Neuron (in vitro differentiated cells): ENCODE measurements around the gene KCNK18.

Experiments used
- H2AFZ ChIP-seq: one replicate; pipeline ENCODE4 v1.6.1; 2013; ENCODE audit warnings: low read depth, mild to moderate bottlenecking, inconsistent platforms, low read length, moderate library complexity
- H3K27me3 ChIP-seq: one replicate; pipeline ENCODE4 v1.6.1; 2013; ENCODE audit warnings: low read length; ENCODE audit not compliant: insufficient read depth
- H3K36me3 ChIP-seq: one replicate; pipeline ENCODE4 v1.6.1; 2013; ENCODE audit warnings: low read length; ENCODE audit not compliant: insufficient read depth
- H3K4me1 ChIP-seq: one replicate; pipeline ENCODE4 v1.6.1; 2013; ENCODE audit warnings: low read length; ENCODE audit not compliant: insufficient read depth
- H3K4me3 ChIP-seq: 2 replicates; pipeline ENCODE4 v1.5.1; 2013; ENCODE audit warnings: mild to moderate bottlenecking, low read length, moderate library complexity
- H3K9me3 ChIP-seq: one replicate; pipeline ENCODE4 v1.6.1; 2013; ENCODE audit warnings: low read length

Gene KCNK18

DNA sequence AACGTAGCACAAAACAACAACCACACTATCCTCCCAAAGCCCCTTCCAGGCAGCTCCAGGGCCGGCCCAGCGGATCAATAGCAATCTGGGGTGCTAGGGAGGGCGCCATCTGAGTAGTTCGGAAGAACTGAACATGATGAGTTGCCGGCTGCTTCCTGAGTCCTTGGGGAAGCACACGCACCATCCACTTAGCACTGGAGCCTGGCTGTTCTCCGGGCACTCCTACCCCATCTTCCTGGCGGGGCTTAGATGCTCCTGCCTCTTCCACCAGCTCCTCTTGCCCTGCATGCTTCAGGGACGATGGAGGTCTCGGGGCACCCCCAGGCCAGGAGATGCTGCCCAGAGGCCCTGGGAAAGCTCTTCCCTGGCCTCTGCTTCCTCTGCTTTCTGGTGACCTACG is at the start of gene KCNK18:
Gene KCNK18, plus strand, starts transcription at position 301 of the 400 bp plus-strand sequence. Its CDS starts 0 bp downstream, at position 301.
- no peak within 1 kb of the TSS for H3K4me3 ChIP-seq
- H3K27me3 ChIP-seq, result no peaks in the 10 kb centered on the region
- H2AFZ ChIP-seq, result no peak within 1 kb of the TSS
- no peaks in the 10 kb centered on the region for H3K36me3 ChIP-seq
- H3K9me3 ChIP-seq, result no peaks in the 10 kb centered on the region
- H3K4me1 ChIP-seq, result no peaks in the 10 kb centered on the region

- no peaks in the 10 kb centered on the region for H3K4me1 ChIP-seq
- H3K27me3 ChIP-seq, result peaks cover 44% of the 10 kb centered on the region
- no peaks in the 10 kb centered on the region for H3K36me3 ChIP-seq
- no peak overlapping the region for H3K4me3 ChIP-seq
- H2AFZ ChIP-seq, result no peak overlapping the region
- H3K9me3 ChIP-seq, result no peaks in the 10 kb centered on the region
Observed at GRCh38 chr10:117148284-117148683, 49.0 kb upstream of the KCNK18 start.

- Histone ChIP-seq H3K4me1 (no peaks in the 10 kb centered on the region), H2AFZ (no peak overlapping the region), H3K36me3 (no peaks in the 10 kb centered on the region), H3K27me3 (peaks cover 38% of the 10 kb centered on the region), H3K9me3 (no peaks in the 10 kb centered on the region), H3K4me3 (no peak overlapping the region)
Observed at GRCh38 chr10:117152668-117153067, 44.6 kb upstream of the KCNK18 start.

GRCh38 chr10:117158297-117158696 is 39.0 kb upstream of the KCNK18 start:
- Histone ChIP-seq H3K4me3 (no peak overlapping the region), H3K27me3 (peaks cover 75% of the 10 kb centered on the region), H3K4me1 (no peaks in the 10 kb centered on the region), H3K36me3 (no peaks in the 10 kb centered on the region), H2AFZ (no peak overlapping the region), H3K9me3 (no peaks in the 10 kb centered on the region)

DNA sequence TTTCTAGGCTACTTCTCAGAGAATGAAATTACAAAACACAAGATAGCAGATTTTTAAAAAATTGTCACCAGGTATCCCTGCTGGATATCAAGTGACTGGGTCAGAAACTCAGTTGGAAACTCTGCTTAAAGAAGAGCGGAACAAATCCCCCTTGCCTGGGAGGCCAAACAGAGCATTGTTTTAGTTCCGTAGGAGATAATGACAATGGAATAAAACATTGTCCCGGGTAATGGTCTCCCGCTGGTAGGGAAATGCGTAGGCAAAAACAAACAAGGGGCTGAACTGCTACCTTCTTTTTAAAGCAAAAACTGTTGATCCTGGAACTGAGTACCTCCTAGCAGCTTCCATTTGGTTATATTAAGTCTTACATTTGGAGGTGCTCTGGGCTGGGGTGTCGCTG is 37.9 kb upstream of the KCNK18 start:
- no peaks in the 10 kb centered on the region for H3K9me3 ChIP-seq
- H2AFZ ChIP-seq, result no peak overlapping the region
- H3K36me3 ChIP-seq, result no peaks in the 10 kb centered on the region
- no peak overlapping the region for H3K4me3 ChIP-seq
- H3K4me1 ChIP-seq, result no peaks in the 10 kb centered on the region
- peaks cover 78% of the 10 kb centered on the region for H3K27me3 ChIP-seq

- Histone ChIP-seq H3K36me3 (no peaks in the 10 kb centered on the region), H2AFZ (no peak overlapping the region), H3K4me3 (no peak overlapping the region), H3K9me3 (no peaks in the 10 kb centered on the region), H3K27me3 (peaks cover 87% of the 10 kb centered on the region), H3K4me1 (no peaks in the 10 kb centered on the region)
Observed at GRCh38 chr10:117160567-117160966, 36.7 kb upstream of the KCNK18 start.

GRCh38 chr10:117161386-117162033 is 35.8 kb upstream of the KCNK18 start:
- no peak overlapping the region for H3K4me3 ChIP-seq
- H3K4me1 ChIP-seq, result no peaks in the 10 kb centered on the region
- no peaks in the 10 kb centered on the region for H3K36me3 ChIP-seq
- no peak overlapping the region for H2AFZ ChIP-seq
- no peaks in the 10 kb centered on the region for H3K9me3 ChIP-seq
- H3K27me3 ChIP-seq, result peaks cover 93% of the 10 kb centered on the region

DNA sequence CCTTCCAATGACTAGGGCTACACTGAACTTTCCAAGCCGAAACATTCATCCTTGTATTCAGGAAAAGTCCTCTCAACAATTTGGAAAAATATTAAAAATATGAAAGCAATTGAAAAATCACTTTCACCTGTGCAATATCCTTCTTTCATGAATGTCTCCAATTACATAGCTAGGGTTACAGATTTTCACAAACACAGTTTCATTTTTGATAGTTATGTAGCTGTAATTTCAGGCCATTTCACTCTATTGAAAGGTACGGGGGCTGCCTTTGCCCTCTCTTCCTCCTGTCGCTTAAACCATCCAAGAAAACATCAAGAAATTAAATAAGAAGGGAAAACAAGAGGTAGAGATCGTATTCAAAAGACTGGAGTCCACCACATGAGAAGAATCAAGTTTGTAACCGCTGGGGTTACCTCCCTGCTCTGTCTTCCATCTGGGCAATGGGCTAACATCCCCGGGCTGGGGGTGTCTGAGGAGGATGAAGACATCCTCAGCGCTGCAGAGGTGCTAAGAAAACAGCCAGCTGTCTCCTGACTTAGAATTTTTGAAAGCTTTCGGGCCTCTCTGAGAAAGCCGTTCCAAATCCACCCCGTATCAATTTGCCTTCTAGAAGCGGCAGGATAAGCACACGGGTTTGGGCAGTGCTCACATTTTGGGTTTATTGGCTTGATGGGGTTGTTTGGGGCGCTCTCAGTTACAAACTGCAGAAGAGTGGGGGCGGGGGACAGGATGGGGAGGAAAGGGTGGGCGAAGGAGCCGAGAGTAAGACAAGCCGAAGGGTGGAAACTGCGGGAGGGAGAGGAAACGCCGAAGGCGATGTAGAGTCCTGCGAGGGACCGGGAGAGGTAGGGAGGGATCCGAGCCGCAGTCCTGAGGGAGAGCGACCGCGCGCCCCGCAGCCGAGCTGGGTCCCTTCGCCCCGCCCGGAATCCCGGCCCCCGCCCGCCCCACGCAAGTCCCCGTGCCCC is 34.9 kb upstream of the KCNK18 start:
- no peak overlapping the region for H2AFZ ChIP-seq
- no peaks in the 10 kb centered on the region for H3K36me3 ChIP-seq
- H3K9me3 ChIP-seq, result no peaks in the 10 kb centered on the region
- no peak overlapping the region for H3K4me3 ChIP-seq
- peaks cover 95% of the 10 kb centered on the region for H3K27me3 ChIP-seq
- H3K4me1 ChIP-seq, result no peaks in the 10 kb centered on the region

- Histone ChIP-seq H3K27me3 (peaks cover 98% of the 10 kb centered on the region), H3K9me3 (no peaks in the 10 kb centered on the region), H2AFZ (no peak overlapping the region), H3K4me3 (no peak overlapping the region), H3K4me1 (no peaks in the 10 kb centered on the region), H3K36me3 (no peaks in the 10 kb centered on the region)
Observed at GRCh38 chr10:117163061-117163953, 34.0 kb upstream of the KCNK18 start.

DNA sequence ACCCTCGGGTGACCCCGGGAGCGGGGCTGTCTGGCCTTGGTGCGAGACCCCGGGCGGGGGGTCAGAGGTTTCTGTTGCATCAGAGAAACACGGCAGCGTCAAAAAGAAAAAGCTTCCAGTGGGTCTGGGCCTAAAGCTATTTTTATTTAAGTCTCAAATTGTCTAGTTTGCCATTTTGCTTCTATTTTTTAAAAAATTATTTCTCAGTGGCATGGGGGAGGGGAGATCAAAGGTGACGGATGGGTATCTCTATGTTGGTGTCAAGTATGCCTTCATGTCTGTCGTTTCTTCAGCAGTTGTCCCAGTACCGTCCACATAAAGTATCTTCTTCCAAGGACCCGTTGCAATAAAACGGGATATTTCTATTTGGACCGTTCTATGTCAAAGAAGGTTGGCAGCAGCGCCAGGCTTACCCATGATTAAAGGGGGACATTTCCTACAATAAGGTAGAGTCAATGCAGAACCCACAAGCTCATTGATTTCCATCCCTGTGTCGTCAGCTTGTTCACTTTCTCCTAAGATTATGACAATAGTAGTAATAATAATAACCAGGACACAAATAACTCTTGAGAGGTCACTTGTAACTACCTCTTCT is 33.2 kb upstream of the KCNK18 start:
- H3K9me3 ChIP-seq, result no peaks in the 10 kb centered on the region
- H3K36me3 ChIP-seq, result no peaks in the 10 kb centered on the region
- no peak overlapping the region for H3K4me3 ChIP-seq
- peaks cover 97% of the 10 kb centered on the region for H3K27me3 ChIP-seq
- no peaks in the 10 kb centered on the region for H3K4me1 ChIP-seq
- no peak overlapping the region for H2AFZ ChIP-seq

DNA sequence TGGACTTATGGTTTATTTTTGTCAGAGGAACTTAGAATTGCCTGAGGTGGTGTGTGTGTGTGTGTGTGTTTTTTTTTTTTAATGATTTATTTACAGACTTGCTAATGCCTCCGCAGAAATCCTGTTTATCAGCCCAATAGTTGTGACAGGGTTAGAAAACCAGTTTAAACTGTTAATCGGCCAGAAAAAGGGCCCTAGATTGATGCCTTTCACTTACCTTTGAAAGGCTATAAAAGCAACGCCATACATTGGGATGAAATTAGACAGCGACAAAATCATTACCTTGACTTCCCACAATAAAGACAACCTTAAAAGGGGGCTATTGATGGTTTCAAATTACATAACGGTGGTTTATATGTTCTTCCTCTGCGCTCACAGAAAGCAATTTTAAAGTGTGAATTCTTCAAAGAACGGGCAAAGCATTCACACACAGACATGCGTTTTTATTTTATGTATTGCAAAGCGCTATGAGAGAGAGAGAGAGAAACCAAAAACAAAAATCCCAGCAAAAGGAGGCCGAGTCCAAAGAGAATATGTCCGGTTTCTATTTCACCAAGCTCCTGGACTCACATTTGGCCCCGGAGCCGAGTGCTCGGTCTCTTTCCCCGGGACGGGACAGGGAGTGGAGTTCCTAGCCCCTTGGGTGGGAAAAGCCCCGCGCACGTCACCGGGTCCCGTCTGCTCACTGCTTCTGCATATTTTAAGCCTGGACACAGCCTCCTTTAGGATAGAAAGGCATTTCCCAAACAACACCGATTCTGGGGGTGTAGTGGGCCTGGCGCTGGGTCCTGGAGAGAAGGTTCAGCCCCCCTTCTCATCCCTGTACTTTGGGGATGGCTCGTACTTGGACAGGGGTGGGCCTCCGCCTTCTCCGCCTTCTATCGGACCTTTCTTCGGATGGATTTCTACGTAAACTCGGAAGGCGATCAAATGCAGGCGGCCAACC is 32.4 kb upstream of the KCNK18 start:
- no peak overlapping the region for H3K4me3 ChIP-seq
- H2AFZ ChIP-seq, result no peak overlapping the region
- H3K36me3 ChIP-seq, result no peaks in the 10 kb centered on the region

More for the DNA sequence above, 32.4 kb upstream of the KCNK18 start:
- no peaks in the 10 kb centered on the region for H3K4me1 ChIP-seq
- H3K27me3 ChIP-seq, result peaks cover 97% of the 10 kb centered on the region
- H3K9me3 ChIP-seq, result no peaks in the 10 kb centered on the region
